Chondrocyte (in vitro differentiated cells): ENCODE results near the gene PRR12. TPM values are rescaled to one million over a fixed set of nuclear protein-coding genes. Genes with fewer than 3 reads are reported as not detected.

Experiments
- DNase-seq: peaks from one replicate; pipeline ENCODE4 v3.0.0; 2021; ENCODE audit warnings: mixed read lengths, low spot score
- H3K27ac Mint-ChIP-seq: one replicate; pipeline ENCODE4 v1.8.0; 2021; ENCODE audit warnings: mild to moderate bottlenecking, moderate library complexity, mixed read lengths; ENCODE audit not compliant: unreplicated experiment
- H3K27me3 Mint-ChIP-seq: 2 replicates; pipeline ENCODE4 v1.8.0; 2021; ENCODE audit warnings: low read depth, mixed read lengths
- H3K36me3 Mint-ChIP-seq: 2 replicates; pipeline ENCODE4 v1.8.0; 2021; ENCODE audit warnings: low read depth, mixed read lengths
- H3K4me1 Mint-ChIP-seq: 2 replicates; pipeline ENCODE4 v1.8.0; 2021; ENCODE audit warnings: low read depth, mild to moderate bottlenecking, mixed read lengths
- H3K4me3 Mint-ChIP-seq: one replicate; pipeline ENCODE4 v1.8.0; 2021; ENCODE audit warnings: mild to moderate bottlenecking, moderate library complexity, mixed read lengths; ENCODE audit not compliant: unreplicated experiment
- H3K9me3 Mint-ChIP-seq: 2 replicates; pipeline ENCODE4 v1.8.0; 2021; ENCODE audit warnings: low read depth, mixed read lengths
- total RNA-seq: library from RNA; stranded (reverse); gene quantifications from 3 replicates; pipeline ENCODE4 v1.2.1, GENCODE V29; 2021
- TF ChIP-seq, protein P1 (sequence below): fragments of 200-600 bp; sonication (generic); IDR thresholded peaks from 2 replicates; pipeline ENCODE4 v1.5.0; 2021; ENCODE audit warnings: antibody characterized with exemption, mild to moderate bottlenecking, moderate library complexity

Gene PRR12
- total RNA-seq, 1 donor from 2014 or later = 23.8 TPM

- Mint-ChIP-seq H3K4me3 (no peak overlapping the region), H3K4me1 (peaks cover 4% of the 10 kb centered on the region), H3K9me3 (no peaks in the 10 kb centered on the region), H3K27me3 (no peaks in the 10 kb centered on the region), H3K27ac (peak overlapping the region; percentile 77), H3K36me3 (peaks cover 16% of the 10 kb centered on the region)
- DNase-seq = no peak
- TF ChIP-seq, protein P1, sequence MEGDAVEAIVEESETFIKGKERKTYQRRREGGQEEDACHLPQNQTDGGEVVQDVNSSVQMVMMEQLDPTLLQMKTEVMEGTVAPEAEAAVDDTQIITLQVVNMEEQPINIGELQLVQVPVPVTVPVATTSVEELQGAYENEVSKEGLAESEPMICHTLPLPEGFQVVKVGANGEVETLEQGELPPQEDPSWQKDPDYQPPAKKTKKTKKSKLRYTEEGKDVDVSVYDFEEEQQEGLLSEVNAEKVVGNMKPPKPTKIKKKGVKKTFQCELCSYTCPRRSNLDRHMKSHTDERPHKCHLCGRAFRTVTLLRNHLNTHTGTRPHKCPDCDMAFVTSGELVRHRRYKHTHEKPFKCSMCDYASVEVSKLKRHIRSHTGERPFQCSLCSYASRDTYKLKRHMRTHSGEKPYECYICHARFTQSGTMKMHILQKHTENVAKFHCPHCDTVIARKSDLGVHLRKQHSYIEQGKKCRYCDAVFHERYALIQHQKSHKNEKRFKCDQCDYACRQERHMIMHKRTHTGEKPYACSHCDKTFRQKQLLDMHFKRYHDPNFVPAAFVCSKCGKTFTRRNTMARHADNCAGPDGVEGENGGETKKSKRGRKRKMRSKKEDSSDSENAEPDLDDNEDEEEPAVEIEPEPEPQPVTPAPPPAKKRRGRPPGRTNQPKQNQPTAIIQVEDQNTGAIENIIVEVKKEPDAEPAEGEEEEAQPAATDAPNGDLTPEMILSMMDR = peak; percentile 94
Observed at GRCh38 chr19:49546825-49547565, 44.0 kb upstream of the PRR12 start.

- peaks cover 13% of the 10 kb centered on the region for H3K36me3 Mint-ChIP-seq
- H3K4me1 Mint-ChIP-seq = peaks cover 8% of the 10 kb centered on the region
- DNase-seq = no peak
- peak overlapping the region; percentile 24 for H3K27ac Mint-ChIP-seq
- TF ChIP-seq, protein P1 = no peak
- H3K4me3 Mint-ChIP-seq = no peak overlapping the region
- H3K9me3 Mint-ChIP-seq = no peaks in the 10 kb centered on the region
- no peaks in the 10 kb centered on the region for H3K27me3 Mint-ChIP-seq
Observed at GRCh38 chr19:49549045-49549444, 41.9 kb upstream of the PRR12 start.

- no peaks in the 10 kb centered on the region for H3K9me3 Mint-ChIP-seq
- DNase-seq = no peak
- H3K27me3 Mint-ChIP-seq = no peaks in the 10 kb centered on the region
- peaks cover 17% of the 10 kb centered on the region for H3K36me3 Mint-ChIP-seq
- H3K4me3 Mint-ChIP-seq = no peak overlapping the region
- no peak overlapping the region for H3K27ac Mint-ChIP-seq
- TF ChIP-seq, protein P1 = no peak
- peaks cover 8% of the 10 kb centered on the region for H3K4me1 Mint-ChIP-seq
Observed at GRCh38 chr19:49551531-49551930, 39.5 kb upstream of the PRR12 start.

GRCh38 chr19:49552749-49553148, 38.2 kb upstream of the PRR12 start:
- TF ChIP-seq, protein P1 = no peak
- H3K27ac Mint-ChIP-seq = no peak overlapping the region
- H3K27me3 Mint-ChIP-seq = no peaks in the 10 kb centered on the region
- peaks cover 3% of the 10 kb centered on the region for H3K4me1 Mint-ChIP-seq
- H3K9me3 Mint-ChIP-seq = no peaks in the 10 kb centered on the region
- peaks cover 21% of the 10 kb centered on the region for H3K36me3 Mint-ChIP-seq
- DNase-seq = no peak
- no peak overlapping the region for H3K4me3 Mint-ChIP-seq

DNA sequence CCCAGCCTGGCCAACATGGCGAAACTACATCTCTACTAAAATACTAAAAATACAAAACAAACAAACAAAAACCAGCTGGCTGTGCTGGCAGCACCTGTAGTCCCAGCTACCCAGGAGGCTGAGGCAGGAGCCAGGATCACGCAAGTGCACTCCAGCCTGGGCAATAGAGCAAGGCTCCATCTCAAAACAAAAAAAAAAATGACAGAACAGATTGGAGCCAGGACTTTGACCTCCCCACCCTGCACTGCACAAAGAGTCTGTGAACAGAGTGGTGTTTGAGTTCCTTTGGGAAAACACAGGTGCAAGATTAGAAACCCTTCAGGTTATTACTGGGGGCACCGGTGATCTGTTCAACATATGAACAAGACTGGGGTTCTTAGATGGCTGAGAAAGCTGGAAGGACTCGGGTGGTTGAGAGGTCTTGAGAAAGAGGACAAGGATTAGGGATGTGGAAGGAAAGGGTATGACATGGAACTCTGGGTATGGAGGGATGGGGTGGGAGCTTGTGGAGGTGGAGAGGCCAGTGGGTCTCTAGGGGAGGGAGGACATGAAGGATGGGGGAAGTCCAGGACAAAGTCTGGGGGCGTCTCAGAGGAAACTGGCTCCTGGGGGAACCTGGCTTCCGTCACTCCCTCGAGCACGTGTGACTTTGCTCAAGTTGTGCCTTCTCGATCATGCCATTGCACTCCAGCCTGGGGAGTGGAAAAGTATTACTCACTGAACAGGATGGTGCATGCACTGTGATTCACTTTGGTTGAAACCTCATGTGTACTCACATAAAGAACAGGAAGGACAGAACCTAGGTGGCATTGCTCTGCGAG, 37.3 kb upstream of the PRR12 start:
- no peak overlapping the region for H3K4me3 Mint-ChIP-seq
- H3K36me3 Mint-ChIP-seq = peaks cover 24% of the 10 kb centered on the region
- no peaks in the 10 kb centered on the region for H3K27me3 Mint-ChIP-seq
- no peaks in the 10 kb centered on the region for H3K9me3 Mint-ChIP-seq
- no peak for DNase-seq
- peaks cover 3% of the 10 kb centered on the region for H3K4me1 Mint-ChIP-seq
- TF ChIP-seq, protein P1 = no peak
- peak overlapping the region; percentile 57 for H3K27ac Mint-ChIP-seq
